ENCODE measurements around the gene RABEPK. TPM values are rescaled to one million over a fixed set of nuclear protein-coding genes. Genes with fewer than 3 reads are reported as not detected.
"Not testable (repeated sequence)": the region's sequence is repeated elsewhere in the genome, so short reads cannot be mapped to it uniquely, and the experiment has no call there.

The RABEPK gene
- total RNA-seq, 1 experiment from 2014 or later, result 22.6 TPM

- no peaks in the 10 kb centered on the region for H3K27me3 ChIP-seq (ENCODE audit: low read length)
- H3K79me2 ChIP-seq (ENCODE audit: low read length), result peaks cover 83% of the 10 kb centered on the region
- H3K4me3 ChIP-seq (ENCODE audit: low read length), result no peak overlapping the region
- H3K4me2 ChIP-seq (ENCODE audit: low read depth, low read length, poor library complexity, severe bottlenecking), result no peak overlapping the region
- H3K9me3 ChIP-seq (ENCODE audit: low read length), result no peaks in the 10 kb centered on the region
- peaks cover 17% of the 10 kb centered on the region for H3K36me3 ChIP-seq (ENCODE audit: insufficient read depth, low read length)
- DNase-seq, result no peak
- H3K4me1 ChIP-seq (ENCODE audit: low read length), result no peaks in the 10 kb centered on the region
- no peak overlapping the region for H3K27ac ChIP-seq (ENCODE audit: low read length)
- H4K20me1 ChIP-seq (ENCODE audit: insufficient read depth, low read depth, low read length), result no peaks in the 10 kb centered on the region
- H3K9me2 ChIP-seq (replicated peaks; ENCODE audit: insufficient read depth, low read length), result no peaks in the 10 kb centered on the region
- H2AFZ ChIP-seq (ENCODE audit: low read length), result no peak overlapping the region
- no peak overlapping the region for H3K9ac ChIP-seq (ENCODE audit: low read length)
Observed at GRCh38 chr9:125169895-125170294, 30.4 kb upstream of the RABEPK start.

GRCh38 chr9:125172031-125172755, 28.1 kb upstream of the RABEPK start:
- Histone ChIP-seq H3K9ac (ENCODE audit: low read length) (no peak overlapping the region), H3K79me2 (ENCODE audit: low read length) (peaks cover 86% of the 10 kb centered on the region), H4K20me1 (ENCODE audit: insufficient read depth, low read depth, low read length) (no peaks in the 10 kb centered on the region), H3K9me3 (ENCODE audit: low read length) (no peaks in the 10 kb centered on the region), H3K4me2 (ENCODE audit: low read depth, low read length, poor library complexity, severe bottlenecking) (no peak overlapping the region), H3K9me2 (replicated peaks; ENCODE audit: insufficient read depth, low read length) (no peaks in the 10 kb centered on the region), H3K27me3 (ENCODE audit: low read length) (no peaks in the 10 kb centered on the region), H3K4me3 (ENCODE audit: low read length) (no peak overlapping the region), H2AFZ (ENCODE audit: low read length) (no peak overlapping the region), H3K36me3 (ENCODE audit: insufficient read depth, low read length) (peaks cover 17% of the 10 kb centered on the region), H3K4me1 (ENCODE audit: low read length) (no peaks in the 10 kb centered on the region), H3K27ac (ENCODE audit: low read length) (no peak overlapping the region)
- no peak for DNase-seq

- Histone ChIP-seq H3K36me3 (ENCODE audit: insufficient read depth, low read length) (no peaks in the 10 kb centered on the region), H3K4me3 (ENCODE audit: low read length) (no peak overlapping the region), H3K9me2 (replicated peaks; ENCODE audit: insufficient read depth, low read length) (no peaks in the 10 kb centered on the region), H3K4me1 (ENCODE audit: low read length) (no peaks in the 10 kb centered on the region), H4K20me1 (ENCODE audit: insufficient read depth, low read depth, low read length) (no peaks in the 10 kb centered on the region), H3K9me3 (ENCODE audit: low read length) (no peaks in the 10 kb centered on the region), H2AFZ (ENCODE audit: low read length) (no peak overlapping the region), H3K9ac (ENCODE audit: low read length) (no peak overlapping the region), H3K4me2 (ENCODE audit: low read depth, low read length, poor library complexity, severe bottlenecking) (no peak overlapping the region), H3K27me3 (ENCODE audit: low read length) (no peaks in the 10 kb centered on the region), H3K27ac (ENCODE audit: low read length) (no peak overlapping the region), H3K79me2 (ENCODE audit: low read length) (peaks cover 98% of the 10 kb centered on the region)
- no peak for DNase-seq
Observed at GRCh38 chr9:125176636-125177035, 23.7 kb upstream of the RABEPK start.

- Histone ChIP-seq H4K20me1 (ENCODE audit: insufficient read depth, low read depth, low read length) (no peaks in the 10 kb centered on the region), H3K79me2 (ENCODE audit: low read length) (peaks cover 98% of the 10 kb centered on the region), H3K4me1 (ENCODE audit: low read length) (no peaks in the 10 kb centered on the region), H2AFZ (ENCODE audit: low read length) (no peak overlapping the region), H3K27ac (ENCODE audit: low read length) (no peak overlapping the region), H3K36me3 (ENCODE audit: insufficient read depth, low read length) (peaks cover 5% of the 10 kb centered on the region; the same call in 1 of the 2 replicates), H3K9me3 (ENCODE audit: low read length) (no peaks in the 10 kb centered on the region), H3K9me2 (replicated peaks; ENCODE audit: insufficient read depth, low read length) (no peaks in the 10 kb centered on the region), H3K27me3 (ENCODE audit: low read length) (no peaks in the 10 kb centered on the region), H3K4me2 (ENCODE audit: low read depth, low read length, poor library complexity, severe bottlenecking) (no peak overlapping the region), H3K4me3 (ENCODE audit: low read length) (no peak overlapping the region), H3K9ac (ENCODE audit: low read length) (no peak overlapping the region)
- no peak for DNase-seq
Observed at GRCh38 chr9:125177888-125178287, 22.5 kb upstream of the RABEPK start.

- H2AFZ ChIP-seq (ENCODE audit: low read length); H3K4me2 ChIP-seq (ENCODE audit: low read depth, low read length, poor library complexity, severe bottlenecking); H3K27me3 ChIP-seq (ENCODE audit: low read length); H3K27ac ChIP-seq (ENCODE audit: low read length); H4K20me1 ChIP-seq (ENCODE audit: insufficient read depth, low read depth, low read length); DNase-seq; H3K4me1 ChIP-seq (ENCODE audit: low read length); H3K4me3 ChIP-seq (ENCODE audit: low read length); H3K9me2 ChIP-seq (replicated peaks; ENCODE audit: insufficient read depth, low read length); H3K9ac ChIP-seq (ENCODE audit: low read length); H3K9me3 ChIP-seq (ENCODE audit: low read length); H3K36me3 ChIP-seq (ENCODE audit: insufficient read depth, low read length): not testable (repeated sequence)
- H3K79me2 ChIP-seq (ENCODE audit: low read length), result peaks cover 100% of the 10 kb centered on the region
Observed at GRCh38 chr9:125179776-125180175, 20.6 kb upstream of the RABEPK start.

- peaks cover 100% of the 10 kb centered on the region for H3K79me2 ChIP-seq (ENCODE audit: low read length)
- no peak overlapping the region for H3K9ac ChIP-seq (ENCODE audit: low read length)
- H3K4me1 ChIP-seq (ENCODE audit: low read length), result no peaks in the 10 kb centered on the region
- H4K20me1 ChIP-seq (ENCODE audit: insufficient read depth, low read depth, low read length), result no peaks in the 10 kb centered on the region
- no peak overlapping the region for H3K4me3 ChIP-seq (ENCODE audit: low read length)
- no peak overlapping the region for H2AFZ ChIP-seq (ENCODE audit: low read length)
- H3K27me3 ChIP-seq (ENCODE audit: low read length), result no peaks in the 10 kb centered on the region
- H3K9me3 ChIP-seq (ENCODE audit: low read length), result no peaks in the 10 kb centered on the region
- DNase-seq, result no peak
- no peaks in the 10 kb centered on the region for H3K9me2 ChIP-seq (replicated peaks; ENCODE audit: insufficient read depth, low read length)
- no peak overlapping the region for H3K27ac ChIP-seq (ENCODE audit: low read length)
- H3K4me2 ChIP-seq (ENCODE audit: low read depth, low read length, poor library complexity, severe bottlenecking), result no peak overlapping the region
- H3K36me3 ChIP-seq (ENCODE audit: insufficient read depth, low read length), result peaks cover 6% of the 10 kb centered on the region; the same call in 1 of the 2 replicates
Observed at GRCh38 chr9:125180876-125181275, 19.5 kb upstream of the RABEPK start.

GRCh38 chr9:125181756-125182155, 18.6 kb upstream of the RABEPK start:
- not testable (repeated sequence) for H3K9me2 ChIP-seq (replicated peaks; ENCODE audit: insufficient read depth, low read length); H3K4me2 ChIP-seq (ENCODE audit: low read depth, low read length, poor library complexity, severe bottlenecking); H3K4me3 ChIP-seq (ENCODE audit: low read length); H3K9ac ChIP-seq (ENCODE audit: low read length); H3K4me1 ChIP-seq (ENCODE audit: low read length); H3K9me3 ChIP-seq (ENCODE audit: low read length); H2AFZ ChIP-seq (ENCODE audit: low read length); H3K27me3 ChIP-seq (ENCODE audit: low read length); H4K20me1 ChIP-seq (ENCODE audit: insufficient read depth, low read depth, low read length); DNase-seq; H3K27ac ChIP-seq (ENCODE audit: low read length); H3K36me3 ChIP-seq (ENCODE audit: insufficient read depth, low read length)
- peaks cover 100% of the 10 kb centered on the region for H3K79me2 ChIP-seq (ENCODE audit: low read length)

GRCh38 chr9:125183054-125183453, 17.3 kb upstream of the RABEPK start:
- H3K27me3 ChIP-seq (ENCODE audit: low read length), result no peaks in the 10 kb centered on the region
- H2AFZ ChIP-seq (ENCODE audit: low read length), result no peak overlapping the region
- no peak overlapping the region for H3K9ac ChIP-seq (ENCODE audit: low read length)
- no peak overlapping the region for H3K4me2 ChIP-seq (ENCODE audit: low read depth, low read length, poor library complexity, severe bottlenecking)
- H3K79me2 ChIP-seq (ENCODE audit: low read length), result peaks cover 100% of the 10 kb centered on the region
- no peaks in the 10 kb centered on the region for H3K9me3 ChIP-seq (ENCODE audit: low read length)
- peaks cover 6% of the 10 kb centered on the region for H3K36me3 ChIP-seq (ENCODE audit: insufficient read depth, low read length)
- no peak for DNase-seq
- no peak overlapping the region for H3K4me3 ChIP-seq (ENCODE audit: low read length)
- H3K4me1 ChIP-seq (ENCODE audit: low read length), result peaks cover 9% of the 10 kb centered on the region
- H4K20me1 ChIP-seq (ENCODE audit: insufficient read depth, low read depth, low read length), result peaks cover 5% of the 10 kb centered on the region; the same call in 1 of the 2 replicates
- H3K9me2 ChIP-seq (replicated peaks; ENCODE audit: insufficient read depth, low read length), result no peaks in the 10 kb centered on the region
- H3K27ac ChIP-seq (ENCODE audit: low read length), result no peak overlapping the region

Measured in Karpas-422 (cell line).